AG04449 (cell line): ENCODE measurements around the gene VPS45.
"Not testable (repeated sequence)": the region's sequence is repeated elsewhere in the genome, so short reads cannot be mapped to it uniquely, and the experiment has no call there.

Source experiments
- CTCF ChIA-PET: fragments of 350-600 bp; formaldehyde crosslinking; extraction: SDS; loops from one replicate; lab custom pipeline; 2021; ENCODE audit warnings: antibody characterized with exemption; lab: Yijun Ruan, JAX
- POLR2A ChIA-PET: fragments of 400-600, 350-600 bp; formaldehyde crosslinking; extraction: SDS; loops from one replicate; lab custom pipeline; 2020; ENCODE audit warnings: antibody characterized with exemption, inconsistent platforms; lab: Yijun Ruan, JAX
- DNase-seq: peaks from one replicate; pipeline ENCODE4 v3.0.0-alpha.2; 2010; ENCODE audit warnings: low read depth, low spot score
- H3K4me3 ChIP-seq: 2 replicates; pipeline ENCODE4 v1.5.1; 2011; ENCODE audit warnings: low read depth, mild to moderate bottlenecking, control low read depth, low read length
- CTCF ChIP-seq: IDR thresholded peaks from one replicate; pipeline ENCODE4 v1.5.1; 2011; ENCODE audit warnings: mild to moderate bottlenecking, moderate library complexity, low read length, control low read depth, inconsistent platforms; ENCODE audit not compliant: insufficient read depth; ENCODE audit errors: missing control alignments

The VPS45 gene

DNA sequence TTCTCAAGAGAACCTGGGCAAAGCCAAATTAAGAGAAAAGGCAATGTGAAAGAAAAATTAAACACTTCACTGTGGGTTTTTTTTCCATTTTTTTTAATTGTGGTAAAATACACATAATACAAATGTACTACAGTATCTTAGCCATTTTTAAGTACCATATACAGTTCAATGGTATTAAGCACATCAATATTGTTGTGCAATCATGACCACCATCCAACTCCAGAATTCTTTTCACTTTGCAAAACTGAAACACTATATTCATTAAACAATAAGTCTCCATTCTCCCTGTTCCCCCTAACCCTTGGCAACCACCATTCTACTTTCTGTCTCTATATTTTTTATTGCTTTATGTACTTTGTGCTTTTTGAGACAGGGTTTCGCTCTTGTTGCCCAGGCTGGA is 39.3 kb upstream of the VPS45 start:
- ChIA-PET CTCF (interaction anchor here (2.7 kb wide), 1 partner anchor 66 kb away, joined by 7 read pairs; no protein-coding TSS in a partner anchor), POLR2A (no interaction called here)
- no peak for TF ChIP-seq CTCF
- H3K4me3 ChIP-seq = no peak overlapping the region
- DNase-seq = no peak

DNA sequence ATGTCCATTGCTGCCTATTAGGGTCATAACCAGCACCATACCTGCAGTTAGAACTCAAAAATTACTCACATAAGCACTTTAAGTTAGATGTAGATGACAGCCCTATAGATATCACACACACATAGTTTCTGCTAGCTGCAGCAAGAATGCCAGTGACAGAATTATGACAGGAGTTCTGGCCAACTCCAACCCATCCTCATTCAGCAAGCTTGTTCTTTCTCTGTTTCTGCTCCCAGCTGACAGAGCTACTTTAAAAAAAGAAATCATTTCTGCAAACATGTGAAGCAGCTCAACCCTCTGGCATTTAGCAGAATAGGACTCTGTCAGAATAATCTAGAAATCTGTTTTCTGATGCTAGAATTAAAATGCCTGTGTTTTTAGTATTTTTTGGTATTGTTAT is 33.2 kb upstream of the VPS45 start:
- DNase-seq = no peak
- no peak for TF ChIP-seq CTCF
- no peak overlapping the region for H3K4me3 ChIP-seq
- POLR2A ChIA-PET = no interaction called here
- CTCF ChIA-PET = interaction anchor here (1.0 to 2.1 kb wide), 3 partner anchors 15 to 72 kb away, joined by 3 to 5 read pairs (median 4); partner anchors contain the start of gene OTUD7B

- no peak for TF ChIP-seq CTCF
- no peak overlapping the region for H3K4me3 ChIP-seq
- POLR2A ChIA-PET = no interaction called here
- CTCF ChIA-PET = interaction anchor here (0.5 to 2.8 kb wide), 18 partner anchors 7 to 137 kb away, joined by 3 to 53 read pairs (median 4); partner anchors contain the start of gene OTUD7B
- no peak for DNase-seq
Measured at GRCh38 chr1:150049926-150050325, 17.6 kb upstream of the VPS45 start.

DNA sequence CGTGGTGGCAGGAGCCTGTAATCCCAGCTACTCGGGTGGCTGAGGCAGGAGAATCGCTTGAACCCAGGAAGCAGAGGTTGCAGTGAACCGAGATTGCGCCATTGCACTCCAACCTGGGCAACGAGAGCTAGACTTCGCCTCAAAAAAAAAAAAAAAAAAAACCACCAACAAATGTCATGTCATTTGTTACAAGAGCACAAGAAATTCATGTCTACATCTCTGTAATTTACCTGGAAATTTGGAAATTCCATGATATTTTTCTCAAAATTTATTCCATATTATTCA is 16.5 kb upstream of the VPS45 start:
- no peak for DNase-seq
- POLR2A ChIA-PET = no interaction called here
- no peak for TF ChIP-seq CTCF
- no peak overlapping the region for H3K4me3 ChIP-seq
- CTCF ChIA-PET = interaction anchor here (0.9 to 2.8 kb wide), 18 partner anchors 8 to 163 kb away, joined by 3 to 53 read pairs (median 5); partner anchors contain the start of gene OTUD7B

DNA sequence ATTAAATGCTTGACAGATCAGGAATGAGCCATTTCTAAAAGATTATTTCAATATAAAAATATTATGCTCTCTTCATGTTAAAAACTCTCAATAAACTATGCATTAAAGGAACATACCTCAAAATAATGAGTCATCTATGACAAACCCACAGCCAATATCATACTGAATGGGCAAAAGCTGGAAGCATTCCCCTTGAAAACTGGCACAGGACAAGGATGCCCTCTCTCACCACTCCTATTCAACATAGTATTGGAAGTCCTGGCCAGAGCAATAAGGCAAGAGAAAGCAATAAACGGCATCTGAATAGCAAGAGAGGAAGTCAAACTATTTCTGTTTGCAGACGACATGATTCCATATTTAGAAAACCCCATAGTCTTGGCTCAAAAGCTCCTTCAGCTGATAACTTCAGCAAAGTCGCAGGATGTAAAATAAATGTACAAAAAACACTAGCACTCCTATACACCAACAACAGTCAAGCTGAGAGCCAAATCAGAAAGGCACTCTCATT is 15.6 kb upstream of the VPS45 start:
- CTCF ChIA-PET = interaction anchor here (1.0 to 2.8 kb wide), 12 partner anchors 8 to 164 kb away, joined by 3 to 53 read pairs (median 4); partner anchors contain the start of gene OTUD7B
- H3K4me3 ChIP-seq, DNase-seq, POLR2A ChIA-PET: not testable (repeated sequence)

GRCh38 chr1:150053926-150054325 is 13.7 kb upstream of the VPS45 start:
- ChIA-PET POLR2A (interaction anchor here (1.5 kb wide), 1 partner anchor 167 kb away, joined by 3 read pairs; a partner anchor contains a TSS), CTCF (interaction anchor here (1.0 to 5.9 kb wide), 3 partner anchors 10 to 92 kb away, joined by 3 to 55 read pairs (median 3); no protein-coding TSS in a partner anchor)
- DNase-seq = no peak
- no peak for TF ChIP-seq CTCF
- H3K4me3 ChIP-seq = no peak overlapping the region

- H3K4me3 ChIP-seq, DNase-seq, POLR2A ChIA-PET: not testable (repeated sequence)
- CTCF ChIA-PET = interaction anchor here (1.5 to 5.9 kb wide), 2 partner anchors 92 to 94 kb away, joined by 4 to 55 read pairs; no protein-coding TSS in a partner anchor
Measured at GRCh38 chr1:150055507-150055906, 12.1 kb upstream of the VPS45 start.
